Activated gamma-delta T cell treated with Interleukin-2 at 50 U/mL for 16 hours (primary cell): ENCODE measurements around the gene PGA5.

Experiments used
- DNase-seq: peaks from one replicate; pipeline ENCODE4 v3.0.0-alpha.2; 2020

The PGA5 gene

DNA sequence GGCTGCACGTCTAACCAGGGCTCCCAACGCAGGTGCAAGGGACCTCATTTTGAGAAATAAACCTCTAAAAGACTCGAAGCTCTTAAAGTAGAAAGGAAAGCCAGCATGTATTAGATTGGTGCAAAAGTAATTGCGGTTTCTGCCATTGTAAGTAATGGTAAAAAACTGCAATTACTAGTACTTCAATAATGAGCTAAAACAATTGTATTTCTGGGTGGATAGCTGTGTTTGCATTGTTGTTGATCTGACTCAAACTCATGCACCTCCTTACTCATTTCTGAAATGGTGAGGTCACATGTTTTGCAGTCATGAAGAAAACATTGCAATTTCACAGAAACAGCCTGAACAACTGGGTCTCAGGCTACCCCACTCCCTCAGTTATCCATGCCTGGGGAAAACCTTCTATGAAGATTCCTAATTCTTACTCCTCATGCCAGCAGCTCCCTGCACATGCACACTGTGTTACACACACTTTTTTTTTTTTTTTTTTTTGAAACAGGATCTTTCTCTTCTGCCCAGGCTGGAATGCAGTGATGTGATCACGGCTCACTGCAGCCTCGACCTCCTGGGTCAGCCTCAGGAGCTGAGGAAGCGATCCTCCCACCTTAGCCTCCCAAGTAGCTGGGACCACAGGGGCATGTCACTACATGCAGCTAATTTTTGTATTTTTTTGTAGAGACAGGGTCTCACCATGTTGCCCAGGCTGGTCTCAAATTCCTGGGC is 29.5 kb downstream of the PGA5 start:
- no peak for DNase-seq

DNA sequence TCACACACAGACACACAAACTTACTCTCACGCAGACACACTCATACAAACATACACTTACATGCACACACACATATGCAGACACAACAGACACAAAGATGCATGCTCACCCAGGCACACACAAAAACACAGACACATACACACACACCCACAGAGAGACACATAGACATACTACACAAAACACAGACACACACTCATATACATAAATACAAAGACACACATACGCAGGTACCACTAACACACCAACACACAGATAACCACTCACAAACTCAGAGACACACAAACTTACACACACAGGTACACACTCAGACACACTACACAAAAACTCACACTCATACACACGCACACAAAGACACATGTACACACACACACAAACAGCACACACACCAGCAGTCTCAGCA is 31.8 kb downstream of the PGA5 start:
- DNase-seq, result no peak

DNA sequence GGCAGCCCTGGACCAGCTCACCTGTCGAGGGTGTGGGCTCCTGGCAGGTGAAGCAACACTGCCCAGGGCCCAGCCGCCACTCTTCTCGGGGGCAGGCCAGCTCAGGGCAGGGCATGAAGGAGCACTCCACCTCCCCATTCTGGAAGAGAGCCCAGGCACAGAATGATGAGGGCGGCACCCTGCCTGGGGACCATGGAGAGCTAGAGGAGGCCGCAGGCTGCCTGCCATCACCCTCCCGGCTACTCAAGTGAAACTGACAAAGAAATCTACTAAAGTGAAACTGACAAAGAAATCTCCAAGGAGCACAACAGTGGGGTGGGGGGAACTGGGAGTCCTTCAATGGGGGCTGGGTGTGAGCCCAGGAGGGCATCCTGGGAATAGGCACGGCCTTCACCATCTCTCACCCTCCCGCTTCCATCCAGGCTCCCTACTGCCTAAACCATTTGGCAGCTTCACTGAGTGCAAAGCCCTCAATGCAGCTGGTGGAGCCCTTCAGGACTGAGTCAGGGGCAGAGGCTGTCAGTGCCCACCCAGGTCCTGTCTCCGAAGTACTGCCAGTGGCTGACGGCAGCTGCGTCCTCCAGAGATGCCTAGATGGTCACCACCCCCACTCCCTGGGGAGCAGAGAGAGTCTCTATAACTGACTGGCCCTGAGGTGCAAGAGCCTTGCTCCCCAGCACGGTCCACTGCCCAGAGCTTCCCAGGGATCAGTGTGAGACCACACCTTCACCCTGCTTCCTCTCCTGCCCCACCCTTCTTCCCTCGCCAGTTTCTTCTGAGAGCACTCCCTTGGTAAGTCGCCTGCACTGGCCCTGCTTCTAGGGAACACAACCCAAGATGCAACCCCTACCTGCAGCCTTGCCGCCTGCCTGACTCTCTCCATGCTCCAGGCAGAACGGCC is 32.5 kb downstream of the PGA5 start:
- no peak for DNase-seq

DNA sequence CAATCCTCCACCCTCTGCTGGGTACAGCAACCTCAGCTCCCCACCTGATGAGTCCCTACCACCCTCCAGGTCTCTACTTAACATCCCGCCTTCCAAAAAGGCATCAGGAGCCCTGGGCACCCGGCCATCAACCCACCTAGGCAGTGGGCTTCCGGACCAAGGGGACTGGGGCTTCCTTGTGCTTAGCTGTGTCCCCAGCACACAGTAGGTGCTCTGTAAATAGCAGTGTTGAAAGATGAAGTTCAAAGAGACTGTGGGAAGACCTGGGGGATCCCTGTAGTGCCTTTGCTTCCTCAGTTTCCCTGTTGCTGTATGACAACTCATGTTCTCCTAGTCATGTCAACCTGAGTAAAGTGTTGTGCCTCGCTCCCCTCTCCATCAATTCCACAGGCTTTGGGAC is 33.1 kb downstream of the PGA5 start:
- DNase-seq, result no peak

DNA sequence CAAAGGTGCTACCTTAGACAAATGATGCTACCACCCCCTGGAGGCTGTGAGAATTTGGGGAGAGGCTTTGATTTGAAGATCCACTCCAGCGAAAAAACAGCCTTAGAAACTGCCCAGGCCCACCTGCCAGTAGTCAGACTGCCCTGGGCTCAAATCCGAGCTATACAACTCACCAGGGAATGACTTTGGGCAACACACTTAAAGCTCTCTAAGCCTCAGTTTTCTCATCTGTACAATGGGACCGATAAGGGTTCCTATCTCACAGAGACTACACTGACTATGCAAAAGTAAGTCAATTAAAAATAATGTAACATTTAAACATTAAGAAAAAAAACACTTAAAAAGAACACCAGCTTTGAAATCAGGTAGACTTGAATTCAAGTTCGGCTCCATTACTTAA is 34.2 kb downstream of the PGA5 start:
- no peak for DNase-seq

DNA sequence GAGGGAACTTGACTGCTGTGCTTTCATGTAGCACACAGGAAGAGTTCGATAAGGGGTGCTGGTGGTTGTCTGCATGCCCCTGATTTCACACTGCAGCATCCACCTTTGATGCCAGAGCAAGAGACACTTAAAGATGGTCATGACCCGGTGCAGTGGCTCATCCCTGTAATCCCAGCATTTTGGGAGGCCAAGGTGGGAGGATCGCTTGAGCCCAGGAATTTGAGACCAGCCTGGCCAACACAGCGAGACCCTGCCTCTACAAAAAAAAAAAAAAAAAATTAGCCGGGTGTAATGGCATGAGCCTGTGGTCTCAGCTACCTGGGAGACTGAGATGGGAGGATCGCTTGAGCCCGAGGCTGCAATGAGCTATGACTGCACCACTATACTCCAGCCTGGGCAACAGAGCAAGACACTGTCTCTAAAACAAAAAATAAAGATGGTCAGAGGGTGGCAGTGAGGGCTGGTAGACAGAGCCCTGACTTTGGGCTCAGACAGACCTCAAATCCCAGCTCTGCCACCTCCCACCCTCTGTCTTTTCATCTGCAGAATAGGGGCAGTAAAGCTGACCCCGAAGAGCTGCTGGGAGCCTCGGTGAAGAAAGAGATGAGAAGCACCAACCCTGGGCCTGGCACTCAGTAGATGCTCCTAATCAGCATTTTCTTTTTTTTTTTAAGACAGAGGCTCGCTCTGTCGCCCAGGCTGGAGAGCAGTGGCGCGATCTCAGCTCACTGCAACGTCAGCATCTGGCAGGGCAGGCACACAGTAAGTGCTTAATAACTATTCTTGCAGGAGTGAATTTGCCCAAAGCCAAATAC is 36.4 kb downstream of the PGA5 start:
- no peak for DNase-seq

DNA sequence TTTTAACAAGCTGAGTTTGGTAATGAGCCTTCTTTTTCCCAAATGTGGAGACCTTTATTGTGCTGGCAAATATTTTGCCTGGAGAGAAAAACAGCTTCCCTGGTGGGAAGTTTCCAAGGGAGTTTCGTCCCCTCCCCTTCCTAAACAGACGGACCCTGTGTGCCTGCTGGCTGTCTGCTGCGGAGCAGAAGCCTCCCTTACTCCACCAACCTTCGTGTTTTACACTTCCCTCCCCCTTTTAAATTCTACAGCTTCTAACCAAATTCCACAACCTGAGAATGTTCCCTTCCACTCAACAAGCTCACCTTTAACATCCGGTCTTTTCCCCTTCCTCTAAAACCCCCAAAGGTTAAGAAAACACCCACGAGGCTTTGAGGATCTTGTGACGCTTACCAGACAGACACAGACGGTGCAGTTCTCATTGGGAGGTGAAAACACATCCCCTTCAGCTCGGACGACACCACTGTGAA is 37.1 kb downstream of the PGA5 start:
- no peak for DNase-seq

DNA sequence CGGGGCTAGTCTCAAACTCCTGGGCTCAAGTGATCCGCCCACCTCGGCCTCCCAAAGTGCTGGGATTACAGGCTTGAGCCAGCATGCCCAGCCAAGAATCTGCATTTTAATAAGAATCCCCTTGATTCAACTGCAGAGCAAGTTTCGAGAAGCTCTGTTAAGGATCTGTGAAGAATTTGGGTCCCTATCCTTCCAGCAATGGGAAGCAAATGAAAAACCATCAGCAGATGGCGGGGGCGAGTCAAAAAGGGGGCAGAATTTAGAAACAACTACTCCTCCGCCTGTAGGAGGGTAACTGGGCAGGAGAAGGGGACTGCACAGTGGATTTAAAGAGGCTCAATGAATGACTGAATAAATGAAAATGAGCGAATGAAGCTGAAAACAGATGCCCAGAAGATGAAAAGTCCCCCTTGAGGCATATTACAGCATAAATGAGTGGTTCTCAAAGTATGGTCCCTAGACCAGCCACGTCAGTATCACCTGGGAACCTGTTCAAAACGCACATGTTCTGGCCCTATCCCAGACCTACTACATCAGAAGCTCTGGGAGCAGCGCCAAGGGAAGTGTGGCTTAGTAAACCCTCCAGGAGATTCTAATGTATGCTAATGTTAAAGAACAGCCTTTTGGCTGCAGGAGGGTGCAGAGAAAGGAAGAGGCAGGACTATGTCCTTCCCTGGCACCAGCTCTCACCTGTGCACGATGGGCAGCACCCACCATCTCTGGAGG is 39.1 kb downstream of the PGA5 start:
- no peak for DNase-seq

DNA sequence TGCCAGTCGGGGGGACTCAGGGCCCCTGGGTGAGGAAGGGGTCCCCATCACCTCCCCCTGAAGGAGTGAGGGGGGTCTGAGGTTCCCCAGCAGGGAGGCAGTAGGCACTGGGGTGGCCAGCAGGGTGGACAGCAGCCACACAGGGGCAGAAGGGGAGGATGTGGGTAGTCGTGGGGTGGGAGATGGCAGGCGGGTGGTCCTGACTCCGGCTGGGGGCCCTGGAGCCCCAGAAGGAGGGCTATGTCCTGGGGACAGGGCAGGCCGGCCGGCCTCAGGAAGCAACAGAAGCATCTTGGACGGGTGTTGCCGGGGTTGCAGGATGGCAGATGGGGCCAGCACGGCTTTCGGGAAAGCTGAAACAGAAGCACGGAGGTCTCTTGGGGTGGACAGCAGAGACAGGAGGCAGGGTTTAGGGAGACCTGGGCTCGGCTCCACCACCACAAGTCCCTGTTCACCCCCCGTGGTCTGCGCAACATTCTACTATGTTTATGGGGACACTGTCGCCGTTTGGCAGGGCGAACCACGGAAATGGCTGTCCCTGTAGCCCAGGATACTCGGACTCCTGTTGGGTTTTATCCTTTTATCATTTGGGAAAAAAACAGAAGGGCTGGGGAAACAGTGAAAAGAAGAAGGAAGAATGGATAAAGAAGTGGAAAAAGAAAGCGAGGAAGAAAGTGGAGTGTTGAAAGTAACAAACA is 40.1 kb downstream of the PGA5 start:
- DNase-seq, result no peak

DNA sequence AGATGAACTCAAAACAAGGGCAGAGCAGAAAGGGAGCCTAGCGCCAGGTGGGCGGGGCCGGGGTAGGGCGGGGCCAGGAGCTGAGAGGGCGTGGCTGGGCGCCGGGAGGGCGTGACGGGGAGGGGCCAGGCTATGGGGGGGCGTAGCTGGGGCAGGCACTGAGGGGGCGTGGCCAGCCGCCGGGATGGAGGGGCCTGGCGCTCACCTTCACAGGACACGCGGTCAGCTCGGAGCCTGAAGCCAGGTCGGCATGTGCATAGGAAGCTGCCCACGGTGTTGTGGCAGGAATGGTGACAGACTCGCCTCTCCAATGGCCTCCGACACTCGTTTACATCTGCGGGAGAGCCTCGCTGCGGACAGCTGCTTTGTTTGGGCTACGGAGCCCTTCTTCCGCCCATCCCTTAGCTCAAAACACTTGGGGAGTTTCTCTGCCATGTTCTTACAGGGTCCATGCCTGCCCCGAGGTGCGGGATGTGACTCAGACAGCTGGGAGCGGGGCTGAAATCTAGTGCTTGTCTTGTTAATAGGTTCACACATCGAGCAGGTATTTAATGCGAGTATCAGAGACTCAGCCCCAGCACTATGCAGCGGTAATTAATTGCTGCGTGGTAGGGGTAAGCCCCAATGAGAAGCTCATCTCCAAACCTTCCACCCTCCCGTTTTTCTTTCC is 40.7 kb downstream of the PGA5 start:
- no peak for DNase-seq

DNA sequence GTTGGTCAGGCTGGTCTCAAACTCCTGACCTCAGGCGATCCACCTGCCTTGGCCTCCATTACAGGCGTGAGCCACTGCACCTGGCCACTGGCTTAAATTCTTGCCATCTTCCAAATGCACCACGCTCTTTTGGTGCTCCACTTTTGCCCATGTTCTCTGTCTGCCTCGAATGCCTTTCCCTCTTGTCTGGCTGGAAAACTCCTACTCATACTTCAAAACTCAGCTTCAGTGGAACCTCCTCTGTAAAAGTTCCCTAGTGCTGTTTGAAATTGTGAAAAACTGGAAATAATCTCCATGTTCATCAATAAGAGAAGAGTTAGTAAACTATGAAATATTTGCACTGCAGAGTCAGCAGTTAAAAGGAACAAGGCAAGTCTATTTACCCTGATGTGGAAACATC is 42.6 kb downstream of the PGA5 start:
- DNase-seq, result no peak

DNA sequence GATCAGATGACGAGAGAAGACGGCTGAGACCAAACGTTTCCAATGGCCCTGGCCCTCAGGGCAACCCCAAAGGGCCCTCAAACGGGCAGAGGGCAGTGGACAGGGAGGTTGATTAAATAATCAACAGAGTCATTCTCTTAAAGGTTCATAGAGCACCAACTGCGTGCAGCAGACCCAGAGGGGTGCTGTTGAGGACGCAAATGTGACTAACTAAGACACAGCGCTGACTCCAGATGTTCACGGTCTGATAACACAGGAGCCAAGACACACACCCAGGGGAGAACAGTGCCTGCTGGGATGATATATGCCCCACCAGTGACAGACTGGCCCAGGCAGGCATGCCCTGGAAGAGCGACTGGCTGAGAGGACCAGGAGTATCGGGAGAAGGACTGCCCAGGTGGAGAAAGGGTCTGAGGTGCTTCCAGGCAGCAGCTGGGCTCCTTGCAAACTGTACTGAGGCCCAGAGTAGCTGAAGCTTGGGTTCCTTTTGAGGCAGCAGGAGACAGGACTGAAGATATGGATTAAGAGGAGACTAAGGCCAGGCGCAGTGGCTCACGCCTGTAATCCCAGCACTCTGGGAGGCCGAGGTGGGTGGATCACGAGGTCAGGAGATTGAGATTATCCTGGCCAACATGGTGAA is 46.5 kb downstream of the PGA5 start:
- no peak for DNase-seq

DNA sequence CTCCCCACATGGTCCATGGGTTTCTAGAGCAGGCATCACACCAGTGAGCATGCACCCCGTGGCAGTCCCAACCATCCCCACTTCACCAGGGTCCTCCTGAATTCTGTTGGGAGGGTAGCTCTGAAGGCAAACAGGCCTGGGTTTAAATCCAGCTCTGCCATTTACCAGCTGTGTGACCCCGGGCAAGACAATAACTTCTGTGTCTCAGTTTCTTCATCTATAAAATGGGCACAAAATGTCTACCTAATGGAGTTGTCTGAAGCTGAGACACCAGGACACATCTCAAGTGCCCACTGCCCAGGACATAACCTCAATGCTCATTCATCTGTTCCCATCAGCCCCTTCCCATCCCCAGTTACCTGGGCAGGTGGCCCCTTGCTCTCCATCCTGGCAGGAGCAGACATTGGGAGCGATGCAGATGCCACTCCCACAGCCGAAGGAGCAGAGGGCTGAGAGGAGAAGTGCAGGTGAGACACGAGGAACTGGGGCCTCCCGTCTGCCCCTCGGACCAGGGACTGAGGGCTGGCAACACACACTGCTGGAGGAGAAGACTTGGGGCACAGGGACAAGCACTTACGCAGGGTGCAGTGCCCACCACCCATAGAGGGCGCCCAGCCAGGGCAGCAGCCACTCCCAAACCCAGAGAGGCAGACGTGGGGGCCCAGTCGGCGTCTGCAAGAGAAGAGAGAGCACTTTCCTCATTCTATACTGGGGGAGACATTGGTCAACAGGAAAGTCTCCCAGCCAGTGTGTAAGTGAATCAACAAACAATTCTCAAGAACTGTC is 50.1 kb downstream of the PGA5 start:
- DNase-seq, result no peak

DNA sequence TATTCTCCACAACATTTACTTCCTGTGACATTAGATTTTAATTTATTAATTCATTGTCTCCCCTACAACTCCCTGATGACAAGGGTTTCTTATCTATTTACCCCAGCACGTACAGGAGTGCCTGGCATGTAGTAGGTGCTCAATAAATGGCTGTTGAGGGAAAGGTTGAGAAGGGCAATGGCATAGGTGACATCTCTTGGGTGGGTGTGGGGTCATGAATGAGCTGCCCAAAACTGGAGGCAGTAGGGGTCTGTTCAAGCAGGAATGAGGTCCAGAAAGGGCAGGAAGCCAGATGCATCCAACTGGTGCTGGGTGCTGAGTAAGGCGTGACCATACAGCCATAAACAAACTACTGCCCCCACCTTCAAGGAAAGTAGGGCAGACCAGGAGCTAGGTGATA is 51.4 kb downstream of the PGA5 start:
- DNase-seq, result no peak

DNA sequence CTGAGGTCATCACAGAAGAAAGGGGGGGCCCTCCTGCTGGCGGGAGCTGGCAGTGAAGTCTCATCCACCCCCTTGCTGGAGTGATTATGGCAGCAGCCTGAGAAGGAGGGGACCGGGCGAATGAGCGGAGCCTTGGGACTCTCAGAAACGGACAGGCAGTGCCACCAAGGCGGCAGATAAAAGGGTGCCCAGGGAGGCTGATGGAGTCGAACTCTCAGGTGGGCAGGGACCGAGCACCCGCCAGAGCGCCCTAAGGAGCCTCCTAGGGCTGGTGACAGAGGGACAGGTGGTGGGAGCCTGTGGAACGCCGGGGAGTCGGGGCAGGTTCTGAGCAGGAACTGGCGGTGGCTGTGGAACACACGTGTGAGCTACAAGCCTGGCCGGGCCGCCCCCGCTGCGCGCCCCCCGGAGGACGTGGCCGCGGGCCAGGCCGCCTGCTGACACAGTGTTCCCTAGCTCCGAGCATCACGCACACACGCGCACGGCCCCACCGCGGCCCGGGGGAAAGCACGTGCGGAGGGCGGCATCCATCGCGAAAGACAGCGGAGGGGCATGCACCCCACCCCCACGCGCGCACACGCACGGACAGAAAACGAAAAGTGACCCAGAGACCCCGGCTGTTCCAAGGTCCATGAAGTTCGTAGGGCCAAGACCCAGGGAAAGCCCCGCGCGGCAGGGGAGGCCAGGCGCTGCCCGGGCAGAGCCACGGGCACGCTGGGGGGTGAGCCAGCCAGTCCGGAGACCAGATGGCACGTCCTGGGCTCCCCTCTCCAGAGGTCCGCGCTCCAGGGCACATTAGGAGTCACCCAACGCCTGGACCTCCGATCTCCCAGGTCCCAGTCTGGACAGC is 53.1 kb downstream of the PGA5 start:
- DNase-seq, result no peak

DNA sequence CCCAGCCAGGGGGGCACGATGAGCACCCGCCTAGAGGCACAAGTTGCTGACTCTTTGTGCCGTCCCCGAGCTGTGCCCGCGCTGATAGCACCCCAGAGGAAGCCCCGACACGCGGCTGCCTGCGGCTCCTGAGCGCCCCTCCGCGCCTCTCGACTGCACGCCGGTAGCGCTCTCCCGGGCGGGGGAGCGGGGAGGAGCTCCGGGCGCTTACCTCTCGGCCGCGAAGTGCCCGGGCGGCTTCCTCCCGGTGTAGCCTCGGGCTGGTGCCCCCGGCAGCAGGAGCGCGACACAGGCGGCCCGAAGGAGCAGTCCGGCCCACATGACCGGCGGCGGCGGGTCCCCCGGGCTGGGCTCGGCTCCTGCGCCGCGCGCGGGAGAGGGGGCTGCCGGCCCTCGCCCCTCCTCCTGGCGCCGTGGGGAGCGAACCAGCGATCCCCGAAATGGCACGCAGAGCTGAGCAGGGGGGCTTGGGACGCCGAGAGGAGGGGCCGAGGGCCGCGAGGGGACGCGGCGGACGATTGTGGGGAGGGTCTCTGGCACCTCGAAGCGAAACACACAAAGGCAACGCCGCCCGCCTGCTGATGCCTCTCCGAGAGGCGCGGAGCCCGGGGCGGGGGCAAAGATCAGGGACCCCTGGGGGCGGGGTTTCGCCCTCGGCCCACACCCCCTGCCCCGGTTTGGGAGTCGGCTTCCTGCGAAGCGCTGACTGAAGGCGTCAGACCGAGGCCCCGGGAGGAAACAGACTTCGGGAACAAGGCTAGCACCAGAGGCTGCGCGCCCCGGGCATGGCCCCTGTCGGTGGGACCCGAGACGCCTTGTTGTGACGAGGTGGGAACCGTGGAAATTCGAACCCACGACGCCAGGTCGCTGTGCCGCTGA is 54.0 kb downstream of the PGA5 start, which contains the start of gene VWCE:
Gene VWCE (minus strand): TSS at position 600 of the 879 bp plus-strand sequence. CDS start 279 bp downstream, at position 321.
- DNase-seq, result peak; percentile 54

DNA sequence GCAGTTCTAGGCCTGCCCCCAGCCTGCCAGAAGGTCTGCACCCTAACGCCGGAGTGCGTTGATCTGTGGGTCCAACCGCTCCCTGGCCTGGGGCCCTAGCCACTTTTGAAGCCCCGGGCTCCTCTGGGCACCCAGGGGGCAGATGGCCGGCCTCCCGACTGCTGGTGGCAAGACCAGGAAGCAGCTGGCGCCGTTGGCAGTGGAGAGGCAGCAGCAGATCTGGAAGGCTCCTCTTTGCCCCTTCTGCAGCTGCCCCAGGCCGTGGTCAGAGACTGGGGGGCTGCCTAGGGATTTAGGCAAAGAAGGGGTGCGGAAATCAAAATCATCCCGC is 54.6 kb downstream of the PGA5 start:
- DNase-seq, result no peak

DNA sequence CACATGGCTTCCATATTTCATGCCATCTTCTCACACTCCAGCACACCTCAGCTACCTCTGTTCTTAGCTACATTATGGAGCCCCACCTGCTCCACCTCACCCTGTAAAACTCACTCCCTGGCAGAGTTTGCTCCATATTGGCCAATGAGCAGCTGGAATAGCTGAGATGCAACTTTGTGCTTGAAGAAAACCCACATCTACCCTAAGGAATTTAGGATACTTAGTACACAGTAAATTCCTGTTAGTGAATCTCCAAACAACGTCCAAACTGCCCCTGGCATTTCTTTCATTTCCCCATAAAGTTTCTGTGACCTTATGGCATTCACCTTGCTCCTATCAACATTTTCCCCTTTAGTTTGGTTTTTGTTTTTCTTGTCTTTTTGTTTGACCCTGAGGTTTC is 56.4 kb downstream of the PGA5 start:
- DNase-seq, result no peak
